ENCODE results near the gene L1TD1. TPM values are rescaled to one million over a fixed set of nuclear protein-coding genes. Genes with fewer than 3 reads are reported as not detected.

L1TD1 gene
- total and polyA plus RNA-seq, 4 donors = 0.28 to 2.0 (median 0.61) TPM

DNA sequence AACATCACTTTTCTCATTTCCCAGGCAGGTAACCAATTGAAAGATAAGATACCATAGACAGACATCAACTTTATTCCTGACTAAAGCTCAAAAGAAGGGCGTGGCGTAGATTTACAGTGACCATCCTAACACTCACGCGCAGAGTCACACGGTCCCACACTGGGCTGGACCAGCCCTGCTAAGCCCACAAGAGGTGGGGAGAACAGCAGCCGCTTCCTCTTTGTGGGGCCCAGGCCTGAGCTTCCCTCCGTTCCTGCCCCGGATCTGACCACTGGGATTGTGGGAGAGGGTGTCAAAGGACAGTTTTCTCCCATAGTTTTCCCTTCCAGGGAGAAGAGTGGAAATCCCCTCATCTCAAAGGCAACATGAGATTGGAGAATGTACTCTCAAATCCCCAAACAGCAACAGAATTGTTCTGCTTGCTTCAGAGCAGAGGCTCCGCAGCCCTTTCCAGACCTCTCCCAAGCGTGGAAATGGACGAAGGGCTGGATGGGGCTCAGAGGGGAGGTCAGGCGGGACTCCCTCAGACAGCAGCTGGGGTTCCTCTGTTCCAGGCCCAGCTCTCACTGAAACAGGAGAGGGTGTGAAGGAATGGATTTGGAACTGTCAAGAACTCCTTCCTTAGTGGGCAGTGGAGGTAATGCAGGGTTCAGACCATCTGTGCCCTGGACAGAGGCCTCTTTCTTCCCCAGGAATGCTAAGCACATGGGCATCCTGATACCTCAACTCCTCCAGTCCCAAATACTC is 33.7 kb downstream of the L1TD1 start:
- peaks cover 0 to 11% (median 0%) of the 10 kb centered on the region in 5 donors for H3K4me1 ChIP-seq (ENCODE audit: control insufficient read depth in 5 of 5, insufficient read depth in 5 of 5, low read length in 5 of 5)
- H3K9ac ChIP-seq (ENCODE audit: insufficient read depth in 1 of 2, low read length in 2 of 2) = no peak overlapping the region
- H3K27me3 ChIP-seq (ENCODE audit: control insufficient read depth in 3 of 3, insufficient read depth in 3 of 3, low read length in 2 of 3) = no peaks in the 10 kb centered on the region
- H3K36me3 ChIP-seq (ENCODE audit: control insufficient read depth in 4 of 4, insufficient read depth in 4 of 4, low read length in 4 of 4) = peaks cover 0 to 3% (median 0%) of the 10 kb centered on the region in 4 donors
- TF ChIP-seq, protein P1, sequence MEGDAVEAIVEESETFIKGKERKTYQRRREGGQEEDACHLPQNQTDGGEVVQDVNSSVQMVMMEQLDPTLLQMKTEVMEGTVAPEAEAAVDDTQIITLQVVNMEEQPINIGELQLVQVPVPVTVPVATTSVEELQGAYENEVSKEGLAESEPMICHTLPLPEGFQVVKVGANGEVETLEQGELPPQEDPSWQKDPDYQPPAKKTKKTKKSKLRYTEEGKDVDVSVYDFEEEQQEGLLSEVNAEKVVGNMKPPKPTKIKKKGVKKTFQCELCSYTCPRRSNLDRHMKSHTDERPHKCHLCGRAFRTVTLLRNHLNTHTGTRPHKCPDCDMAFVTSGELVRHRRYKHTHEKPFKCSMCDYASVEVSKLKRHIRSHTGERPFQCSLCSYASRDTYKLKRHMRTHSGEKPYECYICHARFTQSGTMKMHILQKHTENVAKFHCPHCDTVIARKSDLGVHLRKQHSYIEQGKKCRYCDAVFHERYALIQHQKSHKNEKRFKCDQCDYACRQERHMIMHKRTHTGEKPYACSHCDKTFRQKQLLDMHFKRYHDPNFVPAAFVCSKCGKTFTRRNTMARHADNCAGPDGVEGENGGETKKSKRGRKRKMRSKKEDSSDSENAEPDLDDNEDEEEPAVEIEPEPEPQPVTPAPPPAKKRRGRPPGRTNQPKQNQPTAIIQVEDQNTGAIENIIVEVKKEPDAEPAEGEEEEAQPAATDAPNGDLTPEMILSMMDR (IDR thresholded peaks at IDR 0.05; ENCODE audit: control extremely low read depth, extremely low read depth) = no peak
- no peak overlapping the region for H3K4me3 ChIP-seq
- ATAC-seq (ENCODE audit: insufficient read depth, low FRiP score) = peak; percentile 41
- no peaks in the 10 kb centered on the region for H3K9me3 ChIP-seq (ENCODE audit: control insufficient read depth in 4 of 4, insufficient read depth in 3 of 4, low read length in 3 of 4)
- no peak overlapping the region for H3K27ac ChIP-seq (ENCODE audit: low read depth in 1 of 2, low read length in 1 of 2)
- 71 to 75% methylated on average over 12 of the region's 12 CpGs for WGBS, 2 donors
- peak; percentile 22 to 41 (median 25) for DNase-seq

- no peaks in the 10 kb centered on the region for H3K27me3 ChIP-seq (ENCODE audit: control insufficient read depth in 3 of 3, insufficient read depth in 3 of 3, low read length in 2 of 3)
- TF ChIP-seq, protein P1 (IDR thresholded peaks at IDR 0.05; ENCODE audit: control extremely low read depth, extremely low read depth) = no peak
- H3K4me1 ChIP-seq (ENCODE audit: control insufficient read depth in 5 of 5, insufficient read depth in 5 of 5, low read length in 5 of 5) = peaks cover 0 to 11% (median 0%) of the 10 kb centered on the region in 5 donors
- peaks cover 0 to 3% (median 0%) of the 10 kb centered on the region in 4 donors for H3K36me3 ChIP-seq (ENCODE audit: control insufficient read depth in 4 of 4, insufficient read depth in 4 of 4, low read length in 4 of 4)
- no peak overlapping the region for H3K4me3 ChIP-seq
- no peaks in the 10 kb centered on the region for H3K9me3 ChIP-seq (ENCODE audit: control insufficient read depth in 4 of 4, insufficient read depth in 3 of 4, low read length in 3 of 4)
- WGBS, 2 donors = 69 to 92% methylated on average over 4 of the region's 4 CpGs
- ATAC-seq (ENCODE audit: insufficient read depth, low FRiP score) (no peak), DNase-seq (peak in 2 of 3 donors; percentile 16 to 25)
- no peak overlapping the region for H3K9ac ChIP-seq (ENCODE audit: insufficient read depth in 1 of 2, low read length in 2 of 2)
- no peak overlapping the region for H3K27ac ChIP-seq (ENCODE audit: low read depth in 1 of 2, low read length in 1 of 2)
Observed at GRCh38 chr1:62228883-62229187, 34.2 kb downstream of the L1TD1 start.

DNA sequence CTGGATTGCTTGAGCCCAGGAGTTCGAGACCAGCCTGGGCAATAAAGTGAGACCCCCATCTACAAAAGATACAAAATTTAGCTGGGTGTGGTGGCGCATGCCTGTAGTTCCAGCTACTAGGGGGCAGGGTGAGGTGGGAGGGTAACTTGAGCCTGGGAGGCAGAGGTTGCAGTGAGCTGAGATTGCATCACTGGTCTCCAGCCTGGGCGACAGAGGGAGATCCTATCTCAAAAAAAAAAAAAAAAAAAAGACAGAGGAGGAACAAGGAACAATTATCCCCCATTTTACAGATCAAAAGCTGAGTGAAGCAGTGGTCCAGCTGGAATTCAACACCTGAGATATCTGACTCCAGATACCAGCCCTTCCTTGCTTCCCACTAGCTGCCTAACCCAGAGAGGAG is 34.8 kb downstream of the L1TD1 start:
- 65 to 76% methylated on average over 3 of the region's 3 CpGs for WGBS, 2 donors

More for the DNA sequence above, 34.8 kb downstream of the L1TD1 start:
- TF ChIP-seq, protein P1 (IDR thresholded peaks at IDR 0.05; ENCODE audit: control extremely low read depth, extremely low read depth) = no peak
- peaks cover 0 to 3% (median 0%) of the 10 kb centered on the region in 4 donors for H3K36me3 ChIP-seq (ENCODE audit: control insufficient read depth in 4 of 4, insufficient read depth in 4 of 4, low read length in 4 of 4)
- H3K27me3 ChIP-seq (ENCODE audit: control insufficient read depth in 3 of 3, insufficient read depth in 3 of 3, low read length in 2 of 3) = no peaks in the 10 kb centered on the region
- H3K27ac ChIP-seq (ENCODE audit: low read depth in 1 of 2, low read length in 1 of 2) = no peak overlapping the region
- DNase-seq = no peak
- H3K4me3 ChIP-seq = no peak overlapping the region
- H3K4me1 ChIP-seq (ENCODE audit: control insufficient read depth in 5 of 5, insufficient read depth in 5 of 5, low read length in 5 of 5) = peaks cover 0 to 11% (median 0%) of the 10 kb centered on the region in 5 donors
- H3K9ac ChIP-seq (ENCODE audit: insufficient read depth in 1 of 2, low read length in 2 of 2) = no peak overlapping the region
- ATAC-seq (ENCODE audit: insufficient read depth, low FRiP score) = no peak
- H3K9me3 ChIP-seq (ENCODE audit: control insufficient read depth in 4 of 4, insufficient read depth in 3 of 4, low read length in 3 of 4) = no peaks in the 10 kb centered on the region

Measured in lung (tissue), 12 donors.